ENCODE results near the gene LRRN4. TPM values are rescaled to one million over a fixed set of nuclear protein-coding genes. Genes with fewer than 3 reads are reported as not detected.

LRRN4 gene
- polyA plus RNA-seq, 4 donors, result 0.06 to 0.15 TPM; not detected in 2

DNA sequence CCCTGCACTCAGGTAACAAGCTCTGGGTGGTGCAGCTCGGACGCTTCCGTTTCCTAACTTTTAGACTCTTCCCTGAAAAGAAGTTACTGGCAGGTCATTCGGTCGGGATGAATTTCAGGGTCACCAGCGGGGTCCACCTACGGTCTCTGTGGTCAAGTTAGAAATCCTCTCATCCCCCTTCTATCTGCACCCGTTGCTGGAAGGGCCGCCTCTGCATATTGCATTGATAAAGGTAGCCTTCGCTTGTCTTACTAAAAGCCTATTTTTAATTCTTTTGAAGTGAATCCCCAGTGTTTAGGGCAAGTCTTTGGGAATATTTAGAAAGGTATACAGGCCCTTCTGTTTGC lies 47.3 kb downstream of the LRRN4 start:
- peaks cover 3 to 8% (median 4%) of the 10 kb centered on the region in 3 donors for H3K36me3 ChIP-seq (ENCODE audit: control insufficient read depth in 3 of 3, insufficient read depth in 2 of 3, low read depth in 1 of 3, low read length in 3 of 3)
- peak overlapping the region; percentile 71 to 99 (median 98) for H3K4me3 ChIP-seq (ENCODE audit: low read depth in 1 of 3, low read length in 3 of 3)
- H3K27ac ChIP-seq (ENCODE audit: low read depth in 1 of 3, low read length in 2 of 3), result peak overlapping the region; percentile 75 to 87 (median 79)
- 0 to 1% (median 1%) methylated on average over 10 of the region's 10 CpGs for WGBS, 3 donors
- H3K4me1 ChIP-seq (ENCODE audit: control insufficient read depth in 3 of 3, insufficient read depth in 2 of 3, low read depth in 1 of 3, low read length in 2 of 3), result peaks cover 0 to 9% (median 4%) of the 10 kb centered on the region in 3 donors
- no peak for FAIRE-seq
- DNase-seq, result no peak
- H3K9me3 ChIP-seq (ENCODE audit: control insufficient read depth in 2 of 2, insufficient read depth in 1 of 2, low read depth in 1 of 2, low read length in 1 of 2), result no peaks in the 10 kb centered on the region
- H3K27me3 ChIP-seq (ENCODE audit: control insufficient read depth in 3 of 3, insufficient read depth in 3 of 3, low read length in 3 of 3), result no peaks in the 10 kb centered on the region

DNA sequence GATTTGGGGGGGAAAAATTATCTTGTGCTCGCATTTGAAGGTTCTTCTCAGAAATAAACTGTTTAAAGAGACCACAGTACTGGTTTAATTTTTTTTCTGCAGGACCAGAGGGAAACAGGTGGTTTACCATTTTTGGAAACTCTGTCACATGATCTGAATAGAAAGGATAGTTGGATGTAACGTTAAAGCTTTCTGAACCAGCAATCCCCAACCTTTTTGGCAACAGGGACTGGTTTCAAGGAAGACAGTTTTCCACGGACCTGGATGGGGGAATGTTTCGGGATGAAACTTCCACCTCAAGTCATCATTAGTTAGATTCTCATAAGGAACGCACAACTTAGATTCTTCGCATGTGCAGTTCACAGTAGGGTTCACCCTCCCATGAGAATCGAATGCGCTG lies 53.0 kb downstream of the LRRN4 start:
- WGBS, 3 donors, result 79 to 92% (median 85%) methylated on average over 8 of the region's 8 CpGs
- Histone ChIP-seq H3K4me3 (ENCODE audit: low read depth in 1 of 3, low read length in 3 of 3) (no peak overlapping the region), H3K9me3 (ENCODE audit: control insufficient read depth in 2 of 2, insufficient read depth in 1 of 2, low read depth in 1 of 2, low read length in 1 of 2) (no peaks in the 10 kb centered on the region), H3K36me3 (ENCODE audit: control insufficient read depth in 3 of 3, insufficient read depth in 2 of 3, low read depth in 1 of 3, low read length in 3 of 3) (peaks cover 0 to 11% (median 0%) of the 10 kb centered on the region in 3 donors), H3K4me1 (ENCODE audit: control insufficient read depth in 3 of 3, insufficient read depth in 2 of 3, low read depth in 1 of 3, low read length in 2 of 3) (no peaks in the 10 kb centered on the region), H3K27ac (ENCODE audit: low read depth in 1 of 3, low read length in 2 of 3) (no peak overlapping the region), H3K27me3 (ENCODE audit: control insufficient read depth in 3 of 3, insufficient read depth in 3 of 3, low read length in 3 of 3) (no peaks in the 10 kb centered on the region)
- DNase-seq, result no peak
- FAIRE-seq, result no peak

DNA sequence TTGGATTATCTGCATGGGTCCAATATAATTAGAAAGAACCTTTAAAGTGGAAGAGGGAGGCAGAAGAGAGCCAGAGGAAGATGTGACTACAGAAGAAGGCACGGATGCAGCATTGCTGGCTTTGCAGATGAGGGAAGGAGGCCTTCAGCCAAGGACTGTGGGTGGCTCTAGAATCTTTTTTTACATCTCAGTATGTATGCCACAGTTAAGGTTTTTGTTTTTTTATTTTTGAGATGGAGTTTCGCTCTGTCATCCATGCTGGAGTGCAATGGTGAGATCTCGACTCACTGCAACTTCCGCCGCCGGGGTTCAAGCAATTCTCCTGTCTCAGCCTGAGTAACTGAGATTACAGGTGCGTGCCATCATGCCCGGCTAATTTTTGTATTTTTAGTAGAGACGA lies 54.1 kb downstream of the LRRN4 start:
- H3K4me1 ChIP-seq (ENCODE audit: control insufficient read depth in 3 of 3, insufficient read depth in 2 of 3, low read depth in 1 of 3, low read length in 2 of 3), result no peaks in the 10 kb centered on the region
- H3K27me3 ChIP-seq (ENCODE audit: control insufficient read depth in 3 of 3, insufficient read depth in 3 of 3, low read length in 3 of 3), result no peaks in the 10 kb centered on the region

DNA sequence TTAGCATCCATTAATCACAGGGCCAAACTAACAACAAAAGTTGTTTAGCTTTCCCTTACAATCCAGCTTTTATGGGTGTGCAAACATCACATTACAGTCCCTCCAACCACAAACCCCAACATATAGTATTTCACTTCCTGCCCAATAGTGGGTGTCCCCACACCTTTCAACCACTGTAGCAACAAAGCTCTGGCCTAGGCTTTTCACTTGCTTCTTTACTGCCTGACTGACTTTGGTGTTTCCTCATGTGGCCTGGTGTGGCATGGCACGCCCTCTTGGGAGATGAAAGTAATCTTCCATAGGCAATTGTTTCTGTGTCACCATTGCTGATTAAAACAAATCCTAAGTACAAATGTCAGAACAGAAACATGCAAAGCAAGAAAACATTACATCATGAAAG lies 57.1 kb downstream of the LRRN4 start:
- no peak overlapping the region for H3K27ac ChIP-seq (ENCODE audit: low read depth in 1 of 3, low read length in 2 of 3)
- no peaks in the 10 kb centered on the region for H3K9me3 ChIP-seq (ENCODE audit: control insufficient read depth in 2 of 2, insufficient read depth in 1 of 2, low read depth in 1 of 2, low read length in 1 of 2)
- H3K4me1 ChIP-seq (ENCODE audit: control insufficient read depth in 3 of 3, insufficient read depth in 2 of 3, low read depth in 1 of 3, low read length in 2 of 3), result peaks cover 0 to 3% (median 0%) of the 10 kb centered on the region in 3 donors
- H3K27me3 ChIP-seq (ENCODE audit: control insufficient read depth in 3 of 3, insufficient read depth in 3 of 3, low read length in 3 of 3), result no peaks in the 10 kb centered on the region
- peaks cover 0 to 19% (median 2%) of the 10 kb centered on the region in 3 donors for H3K36me3 ChIP-seq (ENCODE audit: control insufficient read depth in 3 of 3, insufficient read depth in 2 of 3, low read depth in 1 of 3, low read length in 3 of 3)
- FAIRE-seq (no peak), DNase-seq (peak; percentile 67 to 71)
- WGBS, 3 donors, result 34 to 58% (median 34%) methylated on average over 1 of the region's 1 CpG
- no peak overlapping the region for H3K4me3 ChIP-seq (ENCODE audit: low read depth in 1 of 3, low read length in 3 of 3)

More for the DNA sequence above, 54.1 kb downstream of the LRRN4 start:
- H3K27ac ChIP-seq (ENCODE audit: low read depth in 1 of 3, low read length in 2 of 3), result no peak overlapping the region
- FAIRE-seq (no peak), DNase-seq (no peak)
- no peaks in the 10 kb centered on the region for H3K9me3 ChIP-seq (ENCODE audit: control insufficient read depth in 2 of 2, insufficient read depth in 1 of 2, low read depth in 1 of 2, low read length in 1 of 2)
- no peak overlapping the region for H3K4me3 ChIP-seq (ENCODE audit: low read depth in 1 of 3, low read length in 3 of 3)
- WGBS, 3 donors, result 94 to 96% (median 95%) methylated on average over 9 of the region's 9 CpGs
- H3K36me3 ChIP-seq (ENCODE audit: control insufficient read depth in 3 of 3, insufficient read depth in 2 of 3, low read depth in 1 of 3, low read length in 3 of 3), result peaks cover 0 to 15% (median 2%) of the 10 kb centered on the region in 3 donors

DNA sequence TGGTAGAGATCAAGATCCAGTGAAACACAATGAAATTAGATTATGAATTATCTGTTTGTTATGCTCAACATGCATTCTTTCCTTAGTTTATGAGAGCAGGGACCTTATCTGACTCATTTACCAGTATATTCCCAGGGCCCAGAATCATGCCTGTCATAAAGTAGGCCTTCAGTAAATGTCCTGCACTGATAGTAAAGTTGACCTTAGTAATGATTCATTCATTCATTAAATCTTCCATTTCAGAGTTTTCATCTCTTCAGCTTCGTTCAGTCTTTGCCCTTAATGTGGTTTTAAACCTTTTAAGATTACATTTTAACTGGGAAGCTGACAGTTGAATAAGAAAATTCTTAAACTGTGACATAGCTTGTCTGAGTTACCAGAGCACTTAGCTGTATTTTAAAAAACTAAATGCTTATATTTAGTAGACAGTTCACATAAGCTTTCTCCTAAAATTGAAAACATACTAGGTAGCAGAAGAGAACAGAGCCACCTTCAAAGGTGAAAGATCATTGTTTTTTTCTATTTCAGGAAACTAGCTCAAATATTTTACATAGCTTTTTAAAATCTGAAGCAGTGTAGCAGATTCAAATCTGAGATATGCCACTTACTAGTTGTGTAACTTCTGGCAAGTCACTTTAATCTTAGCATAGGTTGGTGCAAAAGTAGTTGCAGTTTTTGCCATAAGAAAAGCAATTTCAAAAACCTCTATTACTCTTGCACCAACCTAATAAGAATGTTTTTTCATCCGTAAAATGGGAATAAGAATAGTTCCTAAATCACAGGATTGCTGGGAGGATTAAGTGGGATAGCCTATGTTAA lies 62.0 kb downstream of the LRRN4 start:
- 27 to 55% (median 54%) methylated on average over 2 of the region's 2 CpGs for WGBS, 3 donors
- peaks cover 0 to 3% (median 0%) of the 10 kb centered on the region in 3 donors for H3K4me1 ChIP-seq (ENCODE audit: control insufficient read depth in 3 of 3, insufficient read depth in 2 of 3, low read depth in 1 of 3, low read length in 2 of 3)
- no peak overlapping the region for H3K4me3 ChIP-seq (ENCODE audit: low read depth in 1 of 3, low read length in 3 of 3)
- H3K9me3 ChIP-seq (ENCODE audit: control insufficient read depth in 2 of 2, insufficient read depth in 1 of 2, low read depth in 1 of 2, low read length in 1 of 2), result no peaks in the 10 kb centered on the region
- H3K36me3 ChIP-seq (ENCODE audit: control insufficient read depth in 3 of 3, insufficient read depth in 2 of 3, low read depth in 1 of 3, low read length in 3 of 3), result peaks cover 0 to 13% (median 4%) of the 10 kb centered on the region in 3 donors
- no peak for FAIRE-seq
- DNase-seq, result peak; percentile 28 to 71
- no peaks in the 10 kb centered on the region for H3K27me3 ChIP-seq (ENCODE audit: control insufficient read depth in 3 of 3, insufficient read depth in 3 of 3, low read length in 3 of 3)
- H3K27ac ChIP-seq (ENCODE audit: low read depth in 1 of 3, low read length in 2 of 3), result peak overlapping the region in 1 of 3 donors; percentile 54

DNA sequence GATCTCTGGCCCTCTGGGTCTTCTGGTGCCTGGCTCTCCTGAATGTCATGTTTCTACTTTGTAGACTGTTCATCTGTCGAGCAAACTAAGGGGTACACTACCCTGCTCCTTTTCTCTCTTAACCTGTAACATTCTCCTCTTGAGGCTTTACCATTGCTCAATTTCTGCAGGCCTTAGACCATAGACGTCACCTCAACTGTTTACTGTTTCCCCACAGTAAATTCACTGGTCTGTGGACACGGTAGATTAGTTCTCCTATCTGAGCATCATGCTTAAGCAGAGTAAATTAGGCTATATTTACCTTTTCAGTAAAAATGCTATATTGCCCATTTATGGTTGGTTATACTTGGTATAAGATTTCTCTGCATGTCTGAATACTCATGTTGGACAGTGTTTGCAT lies 62.9 kb downstream of the LRRN4 start:
- Histone ChIP-seq H3K4me3 (ENCODE audit: low read depth in 1 of 3, low read length in 3 of 3) (no peak overlapping the region), H3K27ac (ENCODE audit: low read depth in 1 of 3, low read length in 2 of 3) (peak overlapping the region in 1 of 3 donors; percentile 54), H3K36me3 (ENCODE audit: control insufficient read depth in 3 of 3, insufficient read depth in 2 of 3, low read depth in 1 of 3, low read length in 3 of 3) (peaks cover 0 to 14% (median 4%) of the 10 kb centered on the region in 3 donors), H3K27me3 (ENCODE audit: control insufficient read depth in 3 of 3, insufficient read depth in 3 of 3, low read length in 3 of 3) (no peaks in the 10 kb centered on the region), H3K9me3 (ENCODE audit: control insufficient read depth in 2 of 2, insufficient read depth in 1 of 2, low read depth in 1 of 2, low read length in 1 of 2) (no peaks in the 10 kb centered on the region), H3K4me1 (ENCODE audit: control insufficient read depth in 3 of 3, insufficient read depth in 2 of 3, low read depth in 1 of 3, low read length in 2 of 3) (peaks cover 0 to 3% (median 0%) of the 10 kb centered on the region in 3 donors)
- no peak for FAIRE-seq
- WGBS, 3 donors, result 88 to 95% (median 93%) methylated on average over 3 of the region's 3 CpGs
- DNase-seq, result no peak

Other genes with a start within 250 kb of the LRRN4 start
- 10 to 100 TPM in 2 of 4 donors, 1 to 10 TPM in 2; 4.1 to 34.5 (median 10.2) TPM for gene CHGB, start 142.6 kb downstream of the LRRN4 start, polyA plus RNA-seq
- gene TRMT6, start 103.5 kb downstream of the LRRN4 start, polyA plus RNA-seq, result 10 to 100 TPM in 2 of 4 donors, 1 to 10 TPM in 2; 6.2 to 10.3 (median 8.6) TPM
- gene MCM8, start 103.4 kb downstream of the LRRN4 start, polyA plus RNA-seq, result 10 to 100 TPM in 1 of 4 donors, 1 to 10 TPM in 3; 1.6 to 12.2 (median 4.2) TPM
- 100 to 1,000 TPM in 1 of 4 donors, 10 to 100 TPM in 3; 75.1 to 140 (median 84.6) TPM for gene CRLS1, start 47.9 kb downstream of the LRRN4 start, polyA plus RNA-seq
- gene FERMT1, start 69.0 kb upstream of the LRRN4 start, polyA plus RNA-seq, result 10 to 100 TPM in 2 of 4 donors, 1 to 10 TPM in 2; 3.2 to 27.2 (median 16.3) TPM

All from small intestine (tissue), 7 donors.